Measurements from ENCODE around the gene APOBEC4. TPM values are rescaled to one million over a fixed set of nuclear protein-coding genes. Genes with fewer than 3 reads are reported as not detected.

The APOBEC4 gene
- total and polyA plus RNA-seq, 2 experiments from 2014 or later = 0.37 TPM; not detected in 1

- Histone ChIP-seq H3K4me1 (ENCODE audit: insufficient read depth) (peaks cover 9% of the 10 kb centered on the region), H4K20me1 (ENCODE audit: insufficient read depth, poor library complexity, severe bottlenecking) (no peaks in the 10 kb centered on the region), H3K9me3 (ENCODE audit: low read depth) (no peaks in the 10 kb centered on the region), H3K4me3 (no peak overlapping the region), H3K27ac (no peak overlapping the region), H3K79me2 (peaks cover 4% of the 10 kb centered on the region), H3K27me3 (no peaks in the 10 kb centered on the region), H3K36me3 (replicated peaks; ENCODE audit: insufficient read depth, low read depth) (no peaks in the 10 kb centered on the region), H3K4me2 (no peak overlapping the region), H2AFZ (no peak overlapping the region), H3K9me2 (replicated peaks; ENCODE audit: insufficient read depth) (no peaks in the 10 kb centered on the region)
- TF ChIP-seq CTCF (IDR thresholded peaks at IDR 0.05; ENCODE audit: poor library complexity) (no peak), EZH2 (IDR thresholded peaks at IDR 0.05; ENCODE audit: borderline replicate concordance) (no peak), EZH2phosphoT487 (IDR thresholded peaks at IDR 0.05; ENCODE audit: low read depth, severe bottlenecking, unreplicated experiment) (no peak)
- no peak for DNase-seq (ENCODE audit: low spot score)
- 92% methylated on average over 8 of the region's 8 CpGs for WGBS (ENCODE audit: low lambda C conversion rate, missing lambda C conversion rate)
Measured at GRCh38 chr1:183648042-183648441, 5.1 kb downstream of the APOBEC4 start.

- Histone ChIP-seq H3K4me3 (no peak overlapping the region), H3K4me2 (no peak overlapping the region), H3K9me3 (ENCODE audit: low read depth) (no peaks in the 10 kb centered on the region), H3K4me1 (ENCODE audit: insufficient read depth) (no peaks in the 10 kb centered on the region), H3K27me3 (no peaks in the 10 kb centered on the region), H3K79me2 (peaks cover 4% of the 10 kb centered on the region), H2AFZ (no peak overlapping the region), H3K9me2 (replicated peaks; ENCODE audit: insufficient read depth) (no peaks in the 10 kb centered on the region), H3K27ac (no peak overlapping the region), H4K20me1 (ENCODE audit: insufficient read depth, poor library complexity, severe bottlenecking) (no peaks in the 10 kb centered on the region), H3K36me3 (replicated peaks; ENCODE audit: insufficient read depth, low read depth) (no peaks in the 10 kb centered on the region)
- no peak for DNase-seq (ENCODE audit: low spot score)
- TF ChIP-seq EZH2phosphoT487 (IDR thresholded peaks at IDR 0.05; ENCODE audit: low read depth, severe bottlenecking, unreplicated experiment) (no peak), CTCF (IDR thresholded peaks at IDR 0.05; ENCODE audit: poor library complexity) (no peak), EZH2 (IDR thresholded peaks at IDR 0.05; ENCODE audit: borderline replicate concordance) (no peak)
Measured at GRCh38 chr1:183646776-183647175, 6.3 kb downstream of the APOBEC4 start.

- H3K27me3 ChIP-seq = no peaks in the 10 kb centered on the region
- WGBS (ENCODE audit: low lambda C conversion rate, missing lambda C conversion rate) = 71% methylated on average over 5 of the region's 5 CpGs
- TF ChIP-seq EZH2phosphoT487 (IDR thresholded peaks at IDR 0.05; ENCODE audit: low read depth, severe bottlenecking, unreplicated experiment) = no peak
- TF ChIP-seq CTCF (IDR thresholded peaks at IDR 0.05; ENCODE audit: poor library complexity) = no peak
- no peak for TF ChIP-seq EZH2 (IDR thresholded peaks at IDR 0.05; ENCODE audit: borderline replicate concordance)
Measured at GRCh38 chr1:183645531-183645930, 7.6 kb downstream of the APOBEC4 start.

GRCh38 chr1:183642166-183642565, 10.9 kb downstream of the APOBEC4 start:
- Histone ChIP-seq H3K9me2 (replicated peaks; ENCODE audit: insufficient read depth) (no peaks in the 10 kb centered on the region), H3K4me2 (no peak overlapping the region), H3K9me3 (ENCODE audit: low read depth) (no peaks in the 10 kb centered on the region), H3K27ac (no peak overlapping the region), H3K4me1 (ENCODE audit: insufficient read depth) (no peaks in the 10 kb centered on the region), H2AFZ (no peak overlapping the region), H3K4me3 (no peak overlapping the region), H4K20me1 (ENCODE audit: insufficient read depth, poor library complexity, severe bottlenecking) (no peaks in the 10 kb centered on the region), H3K27me3 (no peaks in the 10 kb centered on the region), H3K79me2 (no peaks in the 10 kb centered on the region), H3K36me3 (replicated peaks; ENCODE audit: insufficient read depth, low read depth) (no peaks in the 10 kb centered on the region)
- no peak for TF ChIP-seq EZH2 (IDR thresholded peaks at IDR 0.05; ENCODE audit: borderline replicate concordance)
- TF ChIP-seq CTCF (IDR thresholded peaks at IDR 0.05; ENCODE audit: poor library complexity) = no peak
- TF ChIP-seq EZH2phosphoT487 (IDR thresholded peaks at IDR 0.05; ENCODE audit: low read depth, severe bottlenecking, unreplicated experiment) = no peak
- no peak for DNase-seq (ENCODE audit: low spot score)
- 87% methylated on average over 3 of the region's 3 CpGs for WGBS (ENCODE audit: low lambda C conversion rate, missing lambda C conversion rate)

More at GRCh38 chr1:183645531-183645930, 7.6 kb downstream of the APOBEC4 start:
- no peaks in the 10 kb centered on the region for H3K4me1 ChIP-seq (ENCODE audit: insufficient read depth)
- no peaks in the 10 kb centered on the region for H3K9me2 ChIP-seq (replicated peaks; ENCODE audit: insufficient read depth)
- H3K9me3 ChIP-seq (ENCODE audit: low read depth) = no peaks in the 10 kb centered on the region
- H3K4me3 ChIP-seq = no peak overlapping the region
- no peaks in the 10 kb centered on the region for H3K36me3 ChIP-seq (replicated peaks; ENCODE audit: insufficient read depth, low read depth)
- no peak for DNase-seq (ENCODE audit: low spot score)
- H2AFZ ChIP-seq = no peak overlapping the region
- no peaks in the 10 kb centered on the region for H4K20me1 ChIP-seq (ENCODE audit: insufficient read depth, poor library complexity, severe bottlenecking)
- H3K4me2 ChIP-seq = peak overlapping the region; percentile 26
- no peak overlapping the region for H3K27ac ChIP-seq
- H3K79me2 ChIP-seq = peaks cover 4% of the 10 kb centered on the region

Data from hepatocyte (in vitro differentiated cells).